HCT116 (cell line): Measurements from ENCODE around the gene EFEMP2. TPM values are rescaled to one million over a fixed set of nuclear protein-coding genes. Genes with fewer than 3 reads are reported as not detected.
A peak's percentile ranks its signal among the peaks of the same experiment; 100 is the strongest.

Experiments
- ATAC-seq: fragments of 200-7000 bp; cut with Tn5 transposase; 2 replicates; pipeline ENCODE4 v1.9.1; 2020; ENCODE audit warnings: mild to moderate bottlenecking, moderate library complexity
- BruUV-seq: library from RNA; stranded (reverse); fragments of 400-500 nt; replicated peaks from 2 replicates; lab custom pipeline; 2021; lab: Mats Ljungman, UMichigan
- CTCF ChIA-PET: fragments of 300-600 bp; sonication (Branson Sonifier 250); formaldehyde crosslinking; loops from one replicate; lab custom pipeline; 2021; ENCODE audit warnings: antibody characterized with exemption; lab: Charles Lee
- POLR2A ChIA-PET: fragments of 300-600, 350-600 bp; sonication (Branson Sonifier 250); formaldehyde crosslinking; loops from one replicate; lab custom pipeline; 2021; ENCODE audit warnings: antibody characterized with exemption; lab: Charles Lee
- RAD21 ChIA-PET, 2 experiments: fragments of 300-600 bp; sonication (Branson Sonifier 250); formaldehyde crosslinking; loops; one replicate each; lab custom pipeline; 2023; ENCODE audit warnings: low total read pairs in 2 of 2; ENCODE audit not compliant: uncharacterized antibody in 2 of 2, unreplicated experiment in 2 of 2, low non-redundant PET in 1 of 2; lab: Charles Lee
- DNase-seq: peaks from one replicate; pipeline ENCODE4 v3.0.0-alpha.2; 2010; ENCODE audit warnings: low read depth, low spot score
- H2AFZ ChIP-seq: fragments of 200-600 bp; shearing (Covaris generic), sonication (generic); 2 replicates; pipeline ENCODE4 v1.6.1; 2017; ENCODE audit warnings: low read depth, mixed run types, mixed read lengths, antibody characterized with exemption, low read length; ENCODE audit not compliant: poor library complexity, severe bottlenecking
- H3K27ac ChIP-seq: 2 replicates; pipeline ENCODE4 v1.5.1; 2012; ENCODE audit warnings: low read depth, low read length
- H3K27me3 ChIP-seq: fragments of 200-600 bp; sonication (generic); 2 replicates; pipeline ENCODE4 v1.6.1; 2016; ENCODE audit warnings: mixed run types, low read length, mixed read lengths; ENCODE audit not compliant: insufficient read depth
- H3K36me3 ChIP-seq, 2 experiments: fragments of 200-500 bp in 1 of 2; fragments of 200-600 bp in 1 of 2; sonication (Bioruptor generic) in 1 of 2; sonication (generic) in 1 of 2; 2 replicates each; pipeline versions ENCODE4 v1.5.1 to v1.6.1; 2014 to 2016; ENCODE audit warnings: low read length in 2 of 2, inconsistent platforms in 1 of 2, mixed read lengths in 1 of 2, mixed run types in 1 of 2; ENCODE audit not compliant: insufficient read depth in 2 of 2, control insufficient read depth in 1 of 2
- H3K4me1 ChIP-seq, 2 experiments: fragments of 200-600 bp in 1 of 2; sonication (generic) in 1 of 2; 2 replicates each; pipeline versions ENCODE4 v1.5.1 to v1.6.1; 2012 to 2017; ENCODE audit warnings: low read length in 2 of 2, inconsistent platforms in 1 of 2, mild to moderate bottlenecking in 1 of 2, mixed read lengths in 1 of 2, mixed run types in 1 of 2, moderate library complexity in 1 of 2; ENCODE audit not compliant: insufficient read depth in 2 of 2, control insufficient read depth in 1 of 2
- H3K4me2 ChIP-seq: fragments of 200-600 bp; sonication (generic); 2 replicates; pipeline ENCODE4 v1.6.1; 2017; ENCODE audit warnings: mixed run types, low read length, mixed read lengths
- H3K4me3 ChIP-seq, 2 experiments: fragments of 200-600 bp in 1 of 2; sonication (generic) in 1 of 2; replicated peaks in 1 of 2; 2 replicates each; pipeline ENCODE4 v1.5.1; 2011 to 2016; ENCODE audit warnings: low read length in 2 of 2, control low read depth in 1 of 2, low read depth in 1 of 2, mild to moderate bottlenecking in 1 of 2, mixed read lengths in 1 of 2, mixed run types in 1 of 2
- H3K79me2 ChIP-seq: fragments of 200-600 bp; sonication (generic); 2 replicates; pipeline ENCODE4 v1.6.1; 2017; ENCODE audit warnings: mild to moderate bottlenecking, mixed run types, low read length, moderate library complexity, mixed read lengths; ENCODE audit not compliant: insufficient read depth
- H3K9ac ChIP-seq: fragments of 200-600 bp; sonication (generic); 2 replicates; pipeline ENCODE4 v1.6.1; 2016; ENCODE audit warnings: low read length, mixed read lengths
- H3K9me2 ChIP-seq: fragments of 200-600 bp; sonication (generic), shearing (Covaris generic); 2 replicates; pipeline ENCODE4 v1.6.1; 2017; ENCODE audit warnings: mixed run types, mild to moderate bottlenecking, moderate library complexity; ENCODE audit not compliant: insufficient read depth
- H3K9me3 ChIP-seq, 2 experiments: fragments of 200-500 bp in 1 of 2; fragments of 200-600 bp in 1 of 2; sonication (Bioruptor generic) in 1 of 2; sonication (generic) in 1 of 2; 2 replicates each; pipeline ENCODE4 v1.6.1; 2014 to 2017; ENCODE audit warnings: low read length in 2 of 2, mixed read lengths in 2 of 2, inconsistent platforms in 1 of 2, low read depth in 1 of 2, mild to moderate bottlenecking in 1 of 2, mixed run types in 1 of 2, moderate library complexity in 1 of 2; ENCODE audit not compliant: control insufficient read depth in 1 of 2, insufficient read depth in 1 of 2
- H4K20me1 ChIP-seq: fragments of 200-600 bp; sonication (generic), shearing (Covaris generic); 2 replicates; pipeline ENCODE4 v1.6.1; 2017; ENCODE audit warnings: mixed run types, mild to moderate bottlenecking, moderate library complexity; ENCODE audit not compliant: insufficient read depth
- EGR1 ChIP-seq: IDR thresholded peaks from 2 replicates; pipeline ENCODE4 v1.6.1; 2012; ENCODE audit warnings: low read depth
- POLR2AphosphoS5 ChIP-seq: IDR thresholded peaks from 2 replicates; pipeline ENCODE4 v1.6.1; 2011; ENCODE audit warnings: mild to moderate bottlenecking, low read depth, low read length, moderate library complexity
- ZFX ChIP-seq: fragments of 450-650 bp; IDR thresholded peaks from 2 replicates; pipeline ENCODE4 v1.6.1; 2017
- intact Hi-C: fragments of 100-400 bp; cut with micrococcal nuclease; formaldehyde crosslinking; loops from 2 replicates; pipeline ENCODE4 v1.10.0; 2022
- total RNA-seq: library from RNA; stranded (reverse); gene quantifications from one replicate; pipeline ENCODE4 v1.2.1, GENCODE V29; 2021; ENCODE audit not compliant: unreplicated experiment

The EFEMP2 gene
- total RNA-seq, 1 experiment from 2014 or later = 8.4 TPM

DNA sequence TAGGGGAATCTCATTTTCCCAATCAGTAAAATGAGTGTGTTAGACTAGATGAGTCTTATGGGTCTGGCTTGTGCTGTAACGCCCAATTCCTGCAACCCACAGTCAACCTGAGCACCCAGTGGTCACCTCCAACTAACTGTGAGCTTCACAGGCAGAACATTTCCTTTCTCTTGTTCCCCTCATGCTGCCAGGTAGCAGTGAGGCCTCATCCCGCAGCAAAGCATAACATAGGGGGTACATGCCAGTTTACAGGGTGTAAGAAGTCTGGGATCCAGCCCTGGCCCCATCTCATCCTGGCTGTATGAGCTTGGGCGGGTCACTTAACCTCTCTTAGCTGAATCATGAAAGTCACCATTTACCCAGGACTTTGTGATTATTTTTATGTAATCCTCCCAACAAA is 3.7 kb downstream of the EFEMP2 start:
- Histone ChIP-seq H2AFZ (no peak overlapping the region), H3K4me1 (peaks cover 6 to 10% of the 10 kb centered on the region in 2 experiments; a peak in 3 of 4 replicates), H3K9ac (no peak overlapping the region), H3K79me2 (no peaks in the 10 kb centered on the region), H3K9me2 (no peaks in the 10 kb centered on the region), H4K20me1 (no peaks in the 10 kb centered on the region), H3K27ac (no peak overlapping the region), H3K36me3 (peaks cover 5 to 11% of the 10 kb centered on the region in 2 experiments; a peak in 3 of 4 replicates), H3K27me3 (no peaks in the 10 kb centered on the region), H3K9me3 (no peaks in the 10 kb centered on the region), H3K4me3 (no peak overlapping the region), H3K4me2 (no peak overlapping the region)
- ChIA-PET CTCF (interaction anchor here (2.1 kb wide), 1 partner anchor 9 kb away, joined by 12 read pairs; the partner anchor contains the start of gene MUS81), RAD21 (interaction anchor here in 1 of 2 experiments (0.5 kb wide), 1 partner anchor 51 kb away, joined by 3 read pairs; no protein-coding TSS in a partner anchor), POLR2A (interaction anchor here (1.1 to 4.8 kb wide), 3 partner anchors 9 to 21 kb away, joined by 5 to 36 read pairs (median 5); partner anchors contain the start of genes CCDC85B, CFL1 and MUS81)
- ATAC-seq (no peak), DNase-seq (no peak)
- intact Hi-C loops = no loop called here
- no peak for TF ChIP-seq ZFX
- no TSS peak for BruUV-seq

DNA sequence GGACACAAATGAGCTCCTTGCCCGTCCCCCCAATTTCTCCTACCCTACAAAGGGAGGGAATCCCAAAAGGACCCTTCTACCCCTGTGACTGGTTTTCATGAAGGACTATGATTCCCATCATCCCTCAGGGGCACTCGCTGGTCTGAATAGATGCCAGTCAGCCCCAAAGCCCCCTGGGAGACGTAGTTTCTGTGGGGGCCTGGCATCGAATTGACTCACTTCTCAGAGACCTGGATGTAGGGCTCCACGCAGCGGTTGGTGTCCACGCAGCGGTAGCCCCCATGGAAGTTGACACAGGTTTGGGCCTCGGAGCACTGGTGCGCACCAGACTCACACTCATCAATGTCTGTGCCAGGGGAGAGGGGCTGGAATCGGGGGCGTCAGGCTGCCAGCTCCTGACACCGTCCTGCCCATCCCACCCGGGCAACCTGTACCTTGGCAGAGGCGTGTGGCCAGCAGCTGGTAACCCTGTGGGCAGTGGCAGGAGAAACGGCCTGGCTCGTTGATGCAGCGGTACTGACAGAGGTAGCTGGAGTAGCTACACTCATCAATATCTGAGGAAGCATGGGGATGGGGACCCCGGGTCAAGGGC is 4.4 kb downstream of the EFEMP2 start:
- intact Hi-C loops = no loop called here
- ATAC-seq (0 out of 2 replicates have a peak, but pooled peaks have one; percentile 20), DNase-seq (no peak)
- BruUV-seq = TSS peak; percentile 2
- POLR2A ChIA-PET = interaction anchor here (1.1 to 4.8 kb wide), 3 partner anchors 8 to 22 kb away, joined by 5 to 36 read pairs (median 5); partner anchors contain the start of genes CCDC85B, CFL1 and MUS81
- H4K20me1 ChIP-seq = no peaks in the 10 kb centered on the region
- RAD21 ChIA-PET = interaction anchor here in 1 of 2 experiments (0.5 kb wide), 1 partner anchor 50 kb away, joined by 3 read pairs; no protein-coding TSS in a partner anchor
- no peak overlapping the region for H3K4me2 ChIP-seq
- H3K27me3 ChIP-seq = no peaks in the 10 kb centered on the region
- H3K4me3 ChIP-seq = no peak overlapping the region
- no peaks in the 10 kb centered on the region for H3K9me2 ChIP-seq
- TF ChIP-seq EGR1 = no peak
- 0 out of 2 replicates have a peak, but pooled peaks have one; percentile 12 for TF ChIP-seq POLR2AphosphoS5
- H3K27ac ChIP-seq = no peak overlapping the region
- H3K4me1 ChIP-seq = peaks cover 3 to 4% of the 10 kb centered on the region in 2 experiments; a peak in 2 of 4 replicates
- CTCF ChIA-PET = interaction anchor here (2.1 kb wide), 1 partner anchor 9 kb away, joined by 12 read pairs; the partner anchor contains the start of gene MUS81
- no peak overlapping the region for H2AFZ ChIP-seq
- H3K79me2 ChIP-seq = 0 out of 2 replicates have a peak, but pooled peaks cover under 1% of the 10 kb centered on the region
- no peak overlapping the region for H3K9ac ChIP-seq
- peaks cover 7 to 12% of the 10 kb centered on the region in 2 experiments; a peak in 3 of 4 replicates for H3K36me3 ChIP-seq
- no peaks in the 10 kb centered on the region for H3K9me3 ChIP-seq
